Body of pancreas (tissue), 4 donors: Measurements from ENCODE around the gene KRTAP20-4.

Experiments used
- POLR2A ChIP-seq, 3 donors: fragments of 450-650 bp; IDR thresholded peaks; one replicate each; pipeline ENCODE4 v1.6.1; 2016; ENCODE audit warnings: antibody characterized with exemption in 3 of 3, mild to moderate bottlenecking in 2 of 3
- TF ChIP-seq, protein P1 (sequence below), 7 experiments: fragments of 450-650 bp in 4 of 7; fragments of 200-600 bp in 3 of 7; sonication (generic) in 3 of 7; IDR thresholded peaks; one replicate each; pipeline ENCODE4 v1.5.1; 2016 to 2019; ENCODE audit warnings: antibody characterized with exemption in 7 of 7

- TF ChIP-seq, protein P1, sequence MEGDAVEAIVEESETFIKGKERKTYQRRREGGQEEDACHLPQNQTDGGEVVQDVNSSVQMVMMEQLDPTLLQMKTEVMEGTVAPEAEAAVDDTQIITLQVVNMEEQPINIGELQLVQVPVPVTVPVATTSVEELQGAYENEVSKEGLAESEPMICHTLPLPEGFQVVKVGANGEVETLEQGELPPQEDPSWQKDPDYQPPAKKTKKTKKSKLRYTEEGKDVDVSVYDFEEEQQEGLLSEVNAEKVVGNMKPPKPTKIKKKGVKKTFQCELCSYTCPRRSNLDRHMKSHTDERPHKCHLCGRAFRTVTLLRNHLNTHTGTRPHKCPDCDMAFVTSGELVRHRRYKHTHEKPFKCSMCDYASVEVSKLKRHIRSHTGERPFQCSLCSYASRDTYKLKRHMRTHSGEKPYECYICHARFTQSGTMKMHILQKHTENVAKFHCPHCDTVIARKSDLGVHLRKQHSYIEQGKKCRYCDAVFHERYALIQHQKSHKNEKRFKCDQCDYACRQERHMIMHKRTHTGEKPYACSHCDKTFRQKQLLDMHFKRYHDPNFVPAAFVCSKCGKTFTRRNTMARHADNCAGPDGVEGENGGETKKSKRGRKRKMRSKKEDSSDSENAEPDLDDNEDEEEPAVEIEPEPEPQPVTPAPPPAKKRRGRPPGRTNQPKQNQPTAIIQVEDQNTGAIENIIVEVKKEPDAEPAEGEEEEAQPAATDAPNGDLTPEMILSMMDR (IDR thresholded peaks at IDR 0.05), result no peak
- no peak for TF ChIP-seq POLR2A (IDR thresholded peaks at IDR 0.05)
These were observed 41.1 kb upstream of the KRTAP20-4 start for GRCh38 chr21:30579346-30579745.
